ENCODE measurements around the gene LBHD2.

The LBHD2 gene

GRCh38 chr14:103089386-103090335 is 5.7 kb downstream of the LBHD2 start:
- H3K4me2 ChIP-seq (ENCODE audit: low read length), result no peak overlapping the region
- H3K9me3 ChIP-seq (ENCODE audit: control insufficient read depth, insufficient read depth, low read length), result no peaks in the 10 kb centered on the region
- no peaks in the 10 kb centered on the region for H3K79me2 ChIP-seq (ENCODE audit: control insufficient read depth, low read length)
- H3K27ac ChIP-seq (ENCODE audit: low read depth, low read length), result no peak overlapping the region
- no peaks in the 10 kb centered on the region for H3F3A ChIP-seq (ENCODE audit: control insufficient read depth, insufficient read depth)
- H3K27me3 ChIP-seq (ENCODE audit: control insufficient read depth, low read length), result peaks cover 9% of the 10 kb centered on the region
- no peaks in the 10 kb centered on the region for H4K20me1 ChIP-seq (ENCODE audit: control insufficient read depth, insufficient read depth, low read depth, low read length)
- no peaks in the 10 kb centered on the region for H3K36me3 ChIP-seq (ENCODE audit: control insufficient read depth, low read length)
- no peak overlapping the region for H3K4me3 ChIP-seq (ENCODE audit: low read length)
- TF ChIP-seq EZH2phosphoT487 (IDR thresholded peaks at IDR 0.05; ENCODE audit: borderline replicate concordance, low read length), result no peak
- TF ChIP-seq, protein P1, sequence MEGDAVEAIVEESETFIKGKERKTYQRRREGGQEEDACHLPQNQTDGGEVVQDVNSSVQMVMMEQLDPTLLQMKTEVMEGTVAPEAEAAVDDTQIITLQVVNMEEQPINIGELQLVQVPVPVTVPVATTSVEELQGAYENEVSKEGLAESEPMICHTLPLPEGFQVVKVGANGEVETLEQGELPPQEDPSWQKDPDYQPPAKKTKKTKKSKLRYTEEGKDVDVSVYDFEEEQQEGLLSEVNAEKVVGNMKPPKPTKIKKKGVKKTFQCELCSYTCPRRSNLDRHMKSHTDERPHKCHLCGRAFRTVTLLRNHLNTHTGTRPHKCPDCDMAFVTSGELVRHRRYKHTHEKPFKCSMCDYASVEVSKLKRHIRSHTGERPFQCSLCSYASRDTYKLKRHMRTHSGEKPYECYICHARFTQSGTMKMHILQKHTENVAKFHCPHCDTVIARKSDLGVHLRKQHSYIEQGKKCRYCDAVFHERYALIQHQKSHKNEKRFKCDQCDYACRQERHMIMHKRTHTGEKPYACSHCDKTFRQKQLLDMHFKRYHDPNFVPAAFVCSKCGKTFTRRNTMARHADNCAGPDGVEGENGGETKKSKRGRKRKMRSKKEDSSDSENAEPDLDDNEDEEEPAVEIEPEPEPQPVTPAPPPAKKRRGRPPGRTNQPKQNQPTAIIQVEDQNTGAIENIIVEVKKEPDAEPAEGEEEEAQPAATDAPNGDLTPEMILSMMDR (IDR thresholded peaks at IDR 0.05; ENCODE audit: low read depth, low read length, poor library complexity, severe bottlenecking), result no peak
- H3K9me2 ChIP-seq (replicated peaks; ENCODE audit: control insufficient read depth, low read length), result no peaks in the 10 kb centered on the region
- H3K4me1 ChIP-seq (ENCODE audit: control insufficient read depth, low read length), result peaks cover 16% of the 10 kb centered on the region

DNA sequence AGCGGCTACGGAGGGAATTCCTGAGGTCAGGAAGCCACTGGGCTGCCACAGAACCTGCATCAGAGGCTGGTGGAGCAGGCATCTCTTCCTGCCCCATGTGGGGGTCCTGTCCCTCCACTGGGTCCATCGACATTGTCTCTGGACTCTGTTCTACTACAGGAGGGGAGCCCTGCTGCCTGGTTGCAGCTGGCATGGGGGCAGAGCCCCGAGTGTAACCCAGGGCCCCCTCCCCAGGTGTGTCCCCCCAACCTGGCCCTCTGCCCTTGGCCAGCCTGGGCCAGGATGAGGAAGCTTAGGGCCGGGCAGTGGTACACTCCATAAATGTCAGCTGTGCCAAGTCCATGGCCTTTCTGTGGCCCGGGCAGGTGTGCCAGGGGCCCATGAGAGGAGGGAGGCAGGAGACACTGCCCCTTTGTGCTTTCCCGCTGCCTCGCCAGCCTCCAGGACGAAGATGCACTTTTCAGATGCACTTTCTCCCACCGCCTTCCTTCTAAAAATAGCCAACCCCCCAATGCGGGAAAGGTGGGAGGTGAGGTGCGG is 6.5 kb downstream of the LBHD2 start:
- TF ChIP-seq EZH2phosphoT487 (IDR thresholded peaks at IDR 0.05; ENCODE audit: borderline replicate concordance, low read length), result no peak
- TF ChIP-seq, protein P1 (IDR thresholded peaks at IDR 0.05; ENCODE audit: low read depth, low read length, poor library complexity, severe bottlenecking), result no peak
- Histone ChIP-seq H3F3A (ENCODE audit: control insufficient read depth, insufficient read depth) (no peaks in the 10 kb centered on the region), H3K9me3 (ENCODE audit: control insufficient read depth, insufficient read depth, low read length) (no peaks in the 10 kb centered on the region), H3K36me3 (ENCODE audit: control insufficient read depth, low read length) (no peaks in the 10 kb centered on the region), H4K20me1 (ENCODE audit: control insufficient read depth, insufficient read depth, low read depth, low read length) (no peaks in the 10 kb centered on the region), H3K9me2 (replicated peaks; ENCODE audit: control insufficient read depth, low read length) (no peaks in the 10 kb centered on the region), H3K79me2 (ENCODE audit: control insufficient read depth, low read length) (no peaks in the 10 kb centered on the region), H3K27me3 (ENCODE audit: control insufficient read depth, low read length) (peaks cover 9% of the 10 kb centered on the region), H3K4me1 (ENCODE audit: control insufficient read depth, low read length) (peaks cover 16% of the 10 kb centered on the region), H3K27ac (ENCODE audit: low read depth, low read length) (no peak overlapping the region), H3K4me2 (ENCODE audit: low read length) (peak overlapping the region; percentile 72), H3K4me3 (ENCODE audit: low read length) (peak overlapping the region; percentile 64)

DNA sequence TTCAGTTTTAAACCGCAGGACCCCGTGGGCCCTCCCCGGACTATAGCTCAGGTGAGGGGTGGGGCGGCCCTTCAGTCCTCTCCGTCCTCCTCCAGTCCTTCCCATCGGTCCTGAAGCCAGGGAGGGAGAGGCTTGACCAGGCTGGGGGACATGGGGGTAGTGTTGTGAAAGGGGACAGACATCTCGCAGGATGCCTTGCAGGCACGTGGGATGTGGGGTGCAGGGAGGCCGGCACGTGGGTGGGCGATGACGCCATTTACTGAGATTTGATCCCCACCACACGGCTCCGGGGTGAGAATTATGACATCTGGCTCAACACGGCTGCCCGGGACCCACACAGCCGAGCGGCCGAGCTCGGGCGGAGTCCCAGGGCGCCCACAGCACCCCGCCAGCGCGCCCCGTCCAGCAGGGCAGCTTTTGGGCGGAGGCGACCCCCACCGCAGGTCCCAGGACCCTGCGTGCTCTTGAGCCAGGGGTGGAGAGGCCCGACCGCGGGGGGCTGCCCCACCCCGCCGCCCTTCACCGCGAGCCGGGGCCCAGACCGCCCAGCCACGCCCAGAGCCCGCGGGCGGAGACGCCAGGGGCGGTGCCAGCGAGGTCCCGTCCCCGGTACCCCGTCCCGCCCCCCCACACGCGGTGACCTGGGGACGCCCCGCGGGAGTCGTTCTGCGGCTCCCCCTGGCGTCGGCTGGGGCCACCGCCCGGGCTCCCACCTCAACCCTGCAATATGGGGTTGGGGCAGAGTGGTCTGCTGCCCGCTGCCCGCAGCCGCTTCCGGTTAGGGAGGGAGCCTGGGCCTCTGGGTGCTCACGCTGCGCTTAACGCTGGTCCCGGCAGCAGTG is 7.3 kb downstream of the LBHD2 start:
- Histone ChIP-seq H3K36me3 (ENCODE audit: control insufficient read depth, low read length) (no peaks in the 10 kb centered on the region), H3K27ac (ENCODE audit: low read depth, low read length) (no peak overlapping the region)

More for the DNA sequence above, 7.3 kb downstream of the LBHD2 start:
- no peaks in the 10 kb centered on the region for H4K20me1 ChIP-seq (ENCODE audit: control insufficient read depth, insufficient read depth, low read depth, low read length)
- H3F3A ChIP-seq (ENCODE audit: control insufficient read depth, insufficient read depth), result no peaks in the 10 kb centered on the region
- no peak for TF ChIP-seq EZH2phosphoT487 (IDR thresholded peaks at IDR 0.05; ENCODE audit: borderline replicate concordance, low read length)
- TF ChIP-seq, protein P1 (IDR thresholded peaks at IDR 0.05; ENCODE audit: low read depth, low read length, poor library complexity, severe bottlenecking), result peak; percentile 63
- no peaks in the 10 kb centered on the region for H3K79me2 ChIP-seq (ENCODE audit: control insufficient read depth, low read length)
- no peaks in the 10 kb centered on the region for H3K9me3 ChIP-seq (ENCODE audit: control insufficient read depth, insufficient read depth, low read length)
- H3K4me1 ChIP-seq (ENCODE audit: control insufficient read depth, low read length), result peaks cover 16% of the 10 kb centered on the region
- peak overlapping the region; percentile 64 for H3K4me3 ChIP-seq (ENCODE audit: low read length)
- H3K4me2 ChIP-seq (ENCODE audit: low read length), result peak overlapping the region; percentile 72
- peaks cover 9% of the 10 kb centered on the region for H3K27me3 ChIP-seq (ENCODE audit: control insufficient read depth, low read length)
- H3K9me2 ChIP-seq (replicated peaks; ENCODE audit: control insufficient read depth, low read length), result no peaks in the 10 kb centered on the region

Data from DOHH2 (cell line).